IPS-18c (cell line): ENCODE measurements around the gene MFAP3L.

Source experiments
- H3K4me3 ChIP-seq: 2 replicates; pipeline ENCODE4 v1.7.0; 2013; ENCODE audit warnings: low read depth, mild to moderate bottlenecking, low read length, moderate library complexity; ENCODE audit not compliant: insufficient read depth
- H3K9me3 ChIP-seq: one replicate; pipeline ENCODE4 v1.6.1; 2013; ENCODE audit warnings: mild to moderate bottlenecking, low read length, moderate library complexity; ENCODE audit not compliant: control insufficient read depth, insufficient read depth

Gene MFAP3L

GRCh38 chr4:170001745-170002267 is 24.4 kb downstream of the MFAP3L start:
- no peak overlapping the region for H3K4me3 ChIP-seq
- no peaks in the 10 kb centered on the region for H3K9me3 ChIP-seq

DNA sequence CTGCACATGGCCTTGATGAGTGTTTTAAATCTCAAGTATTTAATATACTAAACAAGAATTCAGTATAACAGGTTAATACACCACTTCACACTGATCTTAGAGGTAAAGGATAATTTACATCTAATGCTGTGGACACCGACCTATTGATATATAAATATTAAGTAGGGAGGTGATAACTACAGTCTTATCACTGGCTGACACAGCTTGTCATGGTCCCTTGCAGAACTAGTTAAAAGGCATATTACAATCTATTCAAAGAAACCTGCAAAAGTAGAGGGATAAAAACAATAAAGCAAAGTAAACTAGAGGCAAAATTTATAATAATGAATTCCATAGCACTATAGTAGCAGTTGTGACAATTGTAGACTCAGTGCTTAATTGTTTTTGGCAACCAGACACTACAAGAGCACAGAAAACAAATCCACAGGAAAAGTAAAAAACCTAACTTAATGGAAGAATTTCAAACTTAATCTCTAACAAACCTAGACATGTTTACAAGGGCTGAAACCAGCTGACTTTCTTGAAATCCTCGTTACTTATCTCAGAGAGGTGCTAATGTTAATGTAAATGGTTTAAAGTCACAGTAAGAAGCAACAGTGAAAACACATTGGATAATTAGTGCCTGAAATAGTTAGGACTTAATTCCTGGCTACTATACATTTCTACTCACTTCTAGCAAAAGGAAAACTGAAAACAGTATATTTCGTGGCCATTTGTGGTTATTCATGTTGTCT is 25.0 kb downstream of the MFAP3L start:
- Histone ChIP-seq H3K9me3 (no peaks in the 10 kb centered on the region), H3K4me3 (no peak overlapping the region)

DNA sequence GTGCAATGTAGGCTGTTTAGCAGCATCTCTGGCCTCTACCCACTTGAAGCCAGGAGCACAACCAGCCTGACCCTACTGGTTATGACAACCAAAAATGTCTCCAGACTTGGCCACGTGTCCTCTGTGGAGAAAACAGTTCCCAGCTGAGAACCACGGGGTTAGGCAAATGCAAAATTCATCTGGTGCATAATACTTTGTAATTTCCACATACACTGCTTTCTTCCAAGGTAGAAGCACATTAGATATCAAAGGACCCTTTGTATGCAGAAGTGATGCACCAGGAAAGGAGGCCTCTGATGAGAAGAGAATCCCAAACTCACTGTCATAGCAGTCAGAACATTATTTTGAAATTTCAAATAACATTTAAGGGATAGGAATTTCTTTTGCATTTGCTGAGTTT is 26.3 kb downstream of the MFAP3L start:
- H3K4me3 ChIP-seq, result no peak overlapping the region

DNA sequence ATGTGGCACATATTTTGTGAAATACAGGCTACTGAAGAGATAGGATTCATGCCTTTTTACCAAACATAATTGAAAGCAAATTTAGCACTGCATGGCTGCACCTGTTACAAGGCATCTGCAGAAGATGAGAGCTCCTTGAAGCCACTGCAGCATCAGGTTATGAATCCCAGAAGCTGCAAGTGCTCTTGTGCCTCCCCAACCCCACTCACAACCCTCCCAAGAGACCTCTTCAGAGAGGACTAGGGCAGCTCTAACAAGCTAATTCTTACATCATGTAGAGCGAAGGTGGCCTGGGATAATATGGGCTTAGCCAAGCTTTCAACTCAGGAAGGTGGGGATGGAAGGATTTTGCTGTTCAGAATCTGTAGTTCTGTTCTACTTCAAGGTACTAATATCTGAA is 27.2 kb downstream of the MFAP3L start:
- Histone ChIP-seq H3K4me3 (no peak overlapping the region), H3K9me3 (no peaks in the 10 kb centered on the region)

More for the DNA sequence above, 26.3 kb downstream of the MFAP3L start:
- no peaks in the 10 kb centered on the region for H3K9me3 ChIP-seq

DNA sequence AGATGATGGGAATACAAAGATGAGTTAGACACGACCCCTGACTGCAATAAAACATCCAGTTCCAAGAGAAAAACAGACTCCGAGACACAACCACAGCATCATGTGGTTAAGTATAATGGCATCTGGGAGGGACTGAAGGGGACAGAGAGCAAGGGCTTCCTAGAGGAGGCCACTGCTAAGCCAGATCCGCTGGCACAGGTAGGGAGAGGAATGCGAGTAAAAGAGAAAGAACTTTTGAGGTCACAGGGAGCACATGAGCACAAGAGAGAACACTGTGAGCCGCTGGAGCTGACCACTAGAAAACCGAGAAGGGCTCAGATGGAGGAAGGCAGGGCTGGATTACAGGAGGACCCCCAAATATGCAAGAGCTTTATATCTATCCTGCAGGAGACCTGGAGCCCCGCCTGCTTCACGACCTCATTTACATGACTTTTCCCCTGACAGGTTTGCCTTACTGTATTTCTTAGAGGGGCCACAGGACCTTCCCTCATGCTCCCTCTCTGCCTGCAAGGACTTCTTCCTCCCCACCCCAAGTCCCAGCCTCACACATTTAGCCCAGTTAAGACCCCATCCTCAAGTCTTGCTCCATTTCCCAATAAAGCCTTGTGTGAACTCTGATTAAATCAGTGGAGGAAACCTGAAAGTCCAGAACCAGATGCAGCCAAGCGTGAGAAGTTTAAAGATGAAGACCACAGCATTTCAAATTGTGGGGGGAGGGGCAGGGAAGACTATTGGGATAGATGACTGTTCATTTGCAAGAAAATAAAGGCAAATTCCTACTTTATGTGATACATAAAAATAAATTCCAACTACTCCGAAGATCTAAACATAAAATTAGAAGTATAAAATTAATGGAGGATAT is 29.6 kb downstream of the MFAP3L start:
- no peak overlapping the region for H3K4me3 ChIP-seq
- H3K9me3 ChIP-seq, result no peaks in the 10 kb centered on the region

- Histone ChIP-seq H3K9me3 (no peaks in the 10 kb centered on the region), H3K4me3 (no peak overlapping the region)
These were observed 32.7 kb downstream of the MFAP3L start for GRCh38 chr4:169993531-169993930.

DNA sequence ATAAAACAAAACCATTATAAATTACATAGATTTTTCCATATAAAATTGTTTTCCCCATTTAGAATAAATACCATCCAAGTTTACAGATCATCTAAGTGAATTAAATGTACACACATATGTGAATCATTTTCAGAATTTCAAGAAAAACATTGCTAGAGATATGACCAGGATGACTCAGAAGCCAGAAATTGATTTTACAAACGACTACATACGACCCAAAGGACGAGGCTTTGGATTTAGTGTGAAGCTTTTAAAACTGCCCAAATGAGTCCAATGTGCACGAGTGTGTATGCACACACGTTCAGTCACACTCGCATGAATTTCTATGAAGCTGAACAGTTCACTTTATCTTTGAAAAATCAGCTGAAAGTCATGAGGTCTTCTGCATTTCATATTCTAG is 37.9 kb downstream of the MFAP3L start:
- no peaks in the 10 kb centered on the region for H3K9me3 ChIP-seq

GRCh38 chr4:169987327-169988228 is 38.6 kb downstream of the MFAP3L start:
- Histone ChIP-seq H3K9me3 (no peaks in the 10 kb centered on the region), H3K4me3 (no peak overlapping the region)

More for the DNA sequence above, 37.9 kb downstream of the MFAP3L start:
- H3K4me3 ChIP-seq, result no peak overlapping the region

GRCh38 chr4:169986369-169986768 is 39.8 kb downstream of the MFAP3L start:
- Histone ChIP-seq H3K9me3 (no peaks in the 10 kb centered on the region), H3K4me3 (no peak overlapping the region)

DNA sequence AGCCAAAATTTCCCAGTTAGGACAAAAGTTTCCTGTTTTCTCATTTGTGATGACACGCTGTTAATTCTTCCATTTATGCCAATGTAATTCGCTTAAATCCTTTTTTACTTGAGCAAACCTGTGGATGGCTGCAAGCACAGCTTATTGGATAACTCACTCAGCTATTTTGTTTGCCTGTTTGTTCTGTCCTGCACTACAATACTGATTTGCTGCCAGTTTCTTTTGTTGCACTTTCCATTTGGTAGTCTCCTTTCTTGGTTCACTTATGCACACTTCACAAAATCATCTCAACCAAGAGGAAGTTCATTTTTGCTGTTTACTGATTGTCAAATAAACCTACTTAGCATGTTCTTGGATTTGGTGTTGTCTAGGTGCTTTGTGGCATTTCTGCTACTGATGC is 40.3 kb downstream of the MFAP3L start:
- Histone ChIP-seq H3K9me3 (no peaks in the 10 kb centered on the region), H3K4me3 (no peak overlapping the region)

DNA sequence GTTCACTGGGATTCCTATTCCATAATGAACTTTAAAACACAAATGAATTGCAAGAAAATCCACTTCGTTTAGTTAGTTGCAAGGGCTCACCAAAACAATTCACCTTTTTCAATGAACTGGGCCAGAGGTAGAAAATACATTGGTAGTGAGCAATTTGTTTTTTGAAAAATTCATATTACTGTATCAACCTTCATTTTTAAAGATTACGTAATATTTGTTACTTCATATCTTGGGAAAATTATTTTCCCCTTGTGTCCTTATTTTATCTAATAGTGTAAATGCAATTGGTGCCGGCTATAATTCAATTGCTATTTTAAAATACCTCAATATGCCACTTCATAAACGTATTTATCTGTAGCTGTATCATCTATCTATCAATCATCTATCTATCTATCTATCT is 41.5 kb downstream of the MFAP3L start:
- Histone ChIP-seq H3K9me3 (no peaks in the 10 kb centered on the region), H3K4me3 (no peak overlapping the region)

- Histone ChIP-seq H3K9me3 (no peaks in the 10 kb centered on the region), H3K4me3 (no peak overlapping the region)
These were observed 42.0 kb downstream of the MFAP3L start for GRCh38 chr4:169984173-169984572.

GRCh38 chr4:169976951-169977350 is 49.2 kb downstream of the MFAP3L start:
- H3K4me3 ChIP-seq, result no peak overlapping the region

GRCh38 chr4:169975838-169976796 is 50.1 kb downstream of the MFAP3L start:
- Histone ChIP-seq H3K4me3 (no peak overlapping the region), H3K9me3 (no peaks in the 10 kb centered on the region)

More at GRCh38 chr4:169976951-169977350, 49.2 kb downstream of the MFAP3L start:
- no peaks in the 10 kb centered on the region for H3K9me3 ChIP-seq

DNA sequence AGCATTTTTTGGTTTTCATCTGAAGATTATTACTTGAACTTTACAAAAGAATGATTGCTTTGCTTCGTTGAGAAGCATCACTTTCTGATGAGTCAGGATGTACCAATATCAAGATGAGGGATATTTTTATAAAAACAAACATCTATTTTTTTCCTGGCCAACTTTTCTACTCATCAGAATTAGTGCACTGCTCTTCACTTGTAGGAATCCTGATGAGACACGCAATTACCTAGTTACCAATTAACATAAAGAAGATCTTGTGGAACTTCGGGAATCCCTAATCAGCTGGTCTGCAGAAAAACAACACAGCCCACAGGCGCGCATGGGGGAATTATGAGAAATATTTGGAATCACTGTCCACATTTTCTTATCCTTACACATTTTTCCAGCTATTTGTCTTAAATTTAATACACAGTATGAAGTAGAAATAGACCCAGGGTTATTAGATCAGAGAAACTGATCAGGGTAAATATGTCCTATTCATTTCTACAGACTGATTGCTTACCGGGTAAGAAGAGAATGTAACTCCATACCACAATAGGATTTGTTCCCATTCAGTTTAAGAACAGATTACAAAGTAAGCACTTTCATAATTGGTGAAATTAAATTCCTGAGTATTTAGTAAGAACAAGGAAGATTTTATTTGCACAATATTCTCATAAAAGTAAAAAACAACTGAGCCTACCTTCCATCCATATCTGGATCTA is 50.9 kb downstream of the MFAP3L start:
- no peaks in the 10 kb centered on the region for H3K9me3 ChIP-seq
- H3K4me3 ChIP-seq, result no peak overlapping the region
